ENCODE results near the gene FRMPD4. TPM values are rescaled to one million over a fixed set of nuclear protein-coding genes. Genes with fewer than 3 reads are reported as not detected.
"Not testable (repeated sequence)": the region's sequence is repeated elsewhere in the genome, so short reads cannot be mapped to it uniquely, and the experiment has no call there.

Gene FRMPD4
- total and polyA plus RNA-seq, 10 of the 15 experiments (the other 5 are each of a cell fraction or from before 2014, with no cell fraction given): not detected

- ATAC-seq; FAIRE-seq; H3K4me1 ChIP-seq (ENCODE audit: control insufficient read depth, insufficient read depth, low read length); CTCF ChIA-PET; RAD21 ChIA-PET (ENCODE audit: unreplicated experiment); H4K20me1 ChIP-seq (ENCODE audit: control insufficient read depth, insufficient read depth); H3K9me3 ChIP-seq (replicated peaks; ENCODE audit: control insufficient read depth, insufficient read depth, low read length); H3K4me2 ChIP-seq (ENCODE audit: control insufficient read depth, insufficient read depth); H3K4me3 ChIP-seq; H3K27me3 ChIP-seq (replicated peaks in 1 of 2; ENCODE audit: control insufficient read depth in 2 of 2, insufficient read depth in 2 of 2, low read length in 1 of 2); BruUV-seq (replicated peaks); H3K27ac ChIP-seq (ENCODE audit: control insufficient read depth, insufficient read depth); POLR2A ChIA-PET; H2AFZ ChIP-seq (ENCODE audit: control insufficient read depth, low read depth, low read length); H3K79me2 ChIP-seq (ENCODE audit: control insufficient read depth, insufficient read depth, low read length); H3K36me3 ChIP-seq (ENCODE audit: control insufficient read depth in 2 of 2, insufficient read depth in 2 of 2, low read length in 1 of 2); SMC1A ChIA-PET (ENCODE audit: uncharacterized antibody, unreplicated experiment); DNase-seq (ENCODE audit: low read depth, low spot score); in situ Hi-C loops (cut with MboI); intact Hi-C loops (cut with micrococcal nuclease; ENCODE audit: unreplicated experiment); H3K9ac ChIP-seq (ENCODE audit: control insufficient read depth, insufficient read depth, low read length): not testable (repeated sequence)
- WGBS (ENCODE audit: insufficient coverage, insufficient replicate concordance, low lambda C conversion rate, missing lambda C conversion rate): 37% methylated on average over 3 of the region's 3 CpGs
Measured at GRCh38 chrX:12542251-12542650, 404.0 kb downstream of the FRMPD4 start.

GRCh38 chrX:12548341-12548740 is 410.1 kb downstream of the FRMPD4 start:
- no TSS peak for BruUV-seq (replicated peaks)
- SMC1A ChIA-PET (ENCODE audit: uncharacterized antibody, unreplicated experiment): no interaction called here

More at GRCh38 chrX:12548341-12548740, 410.1 kb downstream of the FRMPD4 start:
- ATAC-seq (no peak), FAIRE-seq (no peak), DNase-seq (ENCODE audit: low read depth, low spot score) (no peak)
- POLR2A ChIA-PET: no interaction called here
- Histone ChIP-seq H3K9me3 (replicated peaks; ENCODE audit: control insufficient read depth, insufficient read depth, low read length) (no peaks in the 10 kb centered on the region), H3K27me3 (replicated peaks in 1 of 2; ENCODE audit: control insufficient read depth in 2 of 2, insufficient read depth in 2 of 2, low read length in 1 of 2) (no peaks in the 10 kb centered on the region), H3K9ac (ENCODE audit: control insufficient read depth, insufficient read depth, low read length) (no peak overlapping the region), H3K79me2 (ENCODE audit: control insufficient read depth, insufficient read depth, low read length) (no peaks in the 10 kb centered on the region), H4K20me1 (ENCODE audit: control insufficient read depth, insufficient read depth) (no peaks in the 10 kb centered on the region; the same call in 1 of the 2 replicates), H3K4me1 (ENCODE audit: control insufficient read depth, insufficient read depth, low read length) (no peaks in the 10 kb centered on the region), H3K36me3 (ENCODE audit: control insufficient read depth in 2 of 2, insufficient read depth in 2 of 2, low read length in 1 of 2) (no peaks in the 10 kb centered on the region), H2AFZ (ENCODE audit: control insufficient read depth, low read depth, low read length) (no peak overlapping the region), H3K4me2 (ENCODE audit: control insufficient read depth, insufficient read depth) (no peak overlapping the region), H3K4me3 (no peak overlapping the region), H3K27ac (ENCODE audit: control insufficient read depth, insufficient read depth) (no peak overlapping the region)
- intact Hi-C loops (cut with micrococcal nuclease; ENCODE audit: unreplicated experiment): no loop called here
- WGBS (ENCODE audit: insufficient coverage, insufficient replicate concordance, low lambda C conversion rate, missing lambda C conversion rate): 16% methylated on average over 3 of the region's 3 CpGs
- RAD21 ChIA-PET (ENCODE audit: unreplicated experiment): no interaction called here
- TF ChIP-seq CBX3 (IDR thresholded peaks at IDR 0.05; ENCODE audit: borderline replicate concordance, low read depth) (no peak), IRF4 (IDR thresholded peaks at IDR 0.05; ENCODE audit: low read depth, low read length) (no peak), MAX (IDR thresholded peaks at IDR 0.05; ENCODE audit: low read depth, low read length) (no peak), MLLT1 (IDR thresholded peaks at IDR 0.05) (no peak), SMAD5 (IDR thresholded peaks at IDR 0.05; ENCODE audit: low read depth) (no peak), STAT3 (IDR thresholded peaks at IDR 0.05; ENCODE audit: low read depth, low read length) (no peak), ZBTB4 (CRISPR knock-in tag; IDR thresholded peaks at IDR 0.05) (no peak), CHD2 (IDR thresholded peaks at IDR 0.05; ENCODE audit: borderline replicate concordance, low read depth, low read length) (no peak), POLR2AphosphoS5 (IDR thresholded peaks at IDR 0.05; ENCODE audit: low read length) (no peak), STAT1 (conservative IDR thresholded peaks at IDR 0.05) (no peak), CHD1 (IDR thresholded peaks at IDR 0.05; ENCODE audit: low read depth, low read length) (no peak), IRF5 (IDR thresholded peaks at IDR 0.05; ENCODE audit: borderline replicate concordance) (no peak)
- in situ Hi-C loops (cut with MboI): no loop called here
- CTCF ChIA-PET: interaction anchor here (1.0 to 2.3 kb wide), 2 partner anchors 20 to 25 kb away, joined by 3 to 9 read pairs; no protein-coding TSS in a partner anchor

All from GM12878 (cell line).